GM15510 (cell line): Measurements from ENCODE around the gene MRPL24.

ENCODE experiments used
- POLR2A ChIP-seq: IDR thresholded peaks from 3 replicates; pipeline ENCODE4 v1.6.1; 2011; ENCODE audit warnings: borderline replicate concordance; ENCODE audit not compliant: insufficient read length; ENCODE audit errors: extremely low read depth

MRPL24 gene

DNA sequence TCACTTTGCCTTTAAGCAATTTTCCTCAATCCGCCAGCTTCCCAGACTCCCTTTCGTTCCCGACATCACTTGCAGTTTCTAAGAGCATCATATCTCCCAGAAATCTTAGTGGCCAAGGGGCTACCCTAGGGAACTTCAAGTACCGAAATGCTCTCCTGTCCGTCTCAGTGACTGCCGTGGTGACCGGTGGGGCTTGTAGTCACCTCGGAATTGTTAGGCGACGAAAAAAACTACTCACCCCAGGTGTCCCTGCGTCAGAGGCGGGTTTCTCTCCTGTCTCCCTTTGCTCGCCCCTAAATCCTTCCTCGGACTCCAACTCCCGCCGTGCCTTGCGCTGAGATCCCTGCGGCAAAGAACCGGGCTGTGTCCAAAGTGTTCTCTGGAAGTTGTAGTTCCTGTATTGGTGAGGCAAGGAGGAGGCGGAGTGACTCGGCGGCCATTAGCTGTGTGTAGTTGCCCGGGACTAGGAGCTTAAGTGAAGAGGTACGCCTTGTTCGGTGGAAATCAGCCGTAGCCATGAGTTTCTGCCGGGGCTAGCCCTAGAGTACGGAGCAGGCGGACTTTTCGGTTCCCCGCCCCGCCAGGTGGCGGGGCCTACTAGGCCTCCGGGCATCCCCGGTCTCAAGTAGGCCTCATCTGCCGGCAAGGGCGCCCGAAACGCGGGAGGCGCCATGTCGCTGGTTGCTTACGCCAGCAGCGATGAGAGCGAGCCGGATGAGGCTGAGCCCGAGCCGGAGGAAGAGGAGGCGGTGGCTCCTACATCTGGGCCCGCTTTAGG, 26.4 kb upstream of the MRPL24 start, which contains the start of gene PRCC:
PRCC (plus strand) TSS at position 435 of the 778 bp plus-strand sequence; CDS start at position 672, 237 bp downstream.
- peak; percentile 56 for TF ChIP-seq POLR2A

DNA sequence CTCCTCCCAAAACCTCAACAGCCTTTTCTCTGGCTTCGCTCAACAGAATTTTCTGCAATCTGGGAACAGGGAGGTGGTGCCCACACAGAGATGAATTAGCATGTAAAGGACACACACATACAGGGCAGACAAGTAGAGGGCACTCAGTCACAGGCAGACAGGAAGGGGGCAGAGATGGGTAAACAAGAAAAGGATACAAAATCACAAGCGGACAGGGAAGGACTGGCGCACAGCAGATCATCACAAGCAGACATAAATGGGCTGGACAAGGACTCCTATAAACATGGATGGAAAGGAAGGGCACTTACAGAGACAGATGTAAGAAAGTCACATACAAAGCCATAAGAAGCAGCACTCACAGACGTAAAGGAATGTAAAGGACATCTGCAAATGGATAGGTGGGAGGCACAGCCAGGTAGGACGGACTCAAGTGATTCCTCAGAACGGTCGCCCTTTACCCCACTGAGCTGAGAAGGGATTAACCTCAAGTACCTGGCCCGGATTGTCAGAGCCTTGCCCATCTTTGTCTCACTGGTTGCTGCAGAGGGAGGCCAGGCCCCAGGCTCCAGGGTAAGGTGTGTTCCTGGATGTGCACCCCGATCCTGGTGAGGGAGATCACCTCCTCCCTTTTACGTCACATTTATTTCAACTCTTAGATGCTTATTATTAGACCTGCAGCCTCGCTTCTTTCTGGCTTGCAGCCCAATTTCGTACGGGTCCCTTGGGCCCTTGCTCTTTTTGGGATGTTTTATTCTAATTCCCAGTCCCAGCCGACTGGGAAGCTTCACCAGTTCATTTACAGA, 25.6 kb upstream of the MRPL24 start:
- TF ChIP-seq POLR2A = peak; percentile 49

DNA sequence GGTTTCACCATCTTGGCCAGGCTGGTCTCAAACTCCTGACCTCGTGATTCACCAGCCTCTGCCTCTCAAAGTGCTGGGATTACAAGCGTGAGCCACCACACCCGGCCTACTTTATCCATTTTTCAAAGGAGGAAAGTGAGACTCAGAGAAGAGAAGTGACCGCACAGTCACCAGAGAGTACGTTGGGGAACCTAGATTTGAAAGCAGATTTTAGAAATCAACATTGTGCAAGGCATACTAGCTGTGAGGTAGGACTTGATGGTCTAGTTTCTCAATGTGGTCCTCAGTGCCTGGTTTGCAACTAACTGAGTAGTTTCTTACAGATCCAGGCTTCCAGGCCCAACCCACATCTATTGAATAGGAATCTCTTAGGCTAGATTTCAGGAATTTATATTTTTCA, 24.8 kb upstream of the MRPL24 start:
- no peak for TF ChIP-seq POLR2A

DNA sequence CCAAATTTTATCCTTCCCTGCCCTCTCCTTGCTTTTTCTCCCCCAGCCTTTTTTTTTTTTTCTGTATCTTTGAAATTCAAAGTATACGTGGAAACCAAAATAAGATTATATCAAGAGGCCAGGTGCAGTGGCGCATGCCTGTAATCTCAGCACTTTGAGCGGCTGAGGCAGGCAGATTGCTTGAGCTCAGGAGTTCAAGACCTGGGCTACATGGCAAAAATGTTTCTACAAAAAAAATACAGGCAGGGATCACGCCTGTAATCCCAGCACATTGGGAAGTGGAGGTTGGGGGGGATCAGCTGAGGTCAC, 19.9 kb upstream of the MRPL24 start:
- TF ChIP-seq POLR2A = no peak

DNA sequence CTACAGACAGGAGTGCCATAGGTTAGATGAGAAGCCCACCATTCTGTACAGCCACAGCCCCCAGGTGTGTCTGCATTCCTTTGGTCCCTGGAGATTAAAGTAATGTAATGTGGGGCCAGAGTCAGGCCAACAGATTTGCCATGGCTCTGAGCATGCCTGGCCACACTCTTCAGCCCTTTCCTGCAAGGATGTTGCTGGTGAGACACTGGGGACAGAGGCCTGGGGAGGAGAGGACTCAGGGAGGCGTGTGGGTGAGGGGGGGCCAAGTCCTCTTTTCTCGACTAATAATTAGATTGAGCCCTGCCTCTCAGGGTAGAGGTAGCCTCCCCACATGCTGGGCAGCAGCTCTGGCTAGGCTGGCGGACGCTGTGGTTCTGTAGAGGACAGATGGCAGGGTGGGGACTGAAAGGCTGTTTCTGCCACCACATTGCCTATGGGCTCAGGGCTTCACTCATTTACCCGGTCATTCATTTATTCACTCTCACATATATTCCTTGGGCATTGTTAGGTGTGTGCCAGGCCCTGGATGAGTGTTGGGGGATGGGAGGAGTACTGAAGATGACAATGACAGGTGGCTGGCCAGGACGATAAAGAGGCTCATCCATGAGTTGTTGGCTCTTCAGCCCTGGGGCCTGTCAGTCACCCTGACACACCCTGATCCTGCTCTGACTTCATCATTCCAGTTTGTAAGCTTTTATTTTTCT, 19.4 kb upstream of the MRPL24 start:
- no peak for TF ChIP-seq POLR2A

DNA sequence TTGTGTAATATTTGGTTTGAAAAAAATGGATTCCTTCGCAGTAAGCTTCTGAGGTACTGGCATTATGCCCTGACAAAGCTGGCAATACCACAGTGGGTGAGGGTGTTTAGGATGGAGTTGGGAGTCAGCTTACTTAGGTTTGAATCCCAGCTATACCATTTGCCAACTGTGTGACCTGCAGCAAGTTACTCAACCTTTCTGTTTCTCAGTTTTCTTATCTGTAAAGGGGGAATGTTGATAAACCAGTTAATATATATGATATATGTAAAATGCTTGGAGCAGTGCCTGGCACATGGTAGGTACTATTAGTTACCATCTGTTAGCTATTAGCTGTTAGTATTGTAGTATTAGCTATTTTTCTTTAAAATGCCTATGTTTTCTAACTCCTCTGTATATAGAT, 15.5 kb upstream of the MRPL24 start:
- no peak for TF ChIP-seq POLR2A

DNA sequence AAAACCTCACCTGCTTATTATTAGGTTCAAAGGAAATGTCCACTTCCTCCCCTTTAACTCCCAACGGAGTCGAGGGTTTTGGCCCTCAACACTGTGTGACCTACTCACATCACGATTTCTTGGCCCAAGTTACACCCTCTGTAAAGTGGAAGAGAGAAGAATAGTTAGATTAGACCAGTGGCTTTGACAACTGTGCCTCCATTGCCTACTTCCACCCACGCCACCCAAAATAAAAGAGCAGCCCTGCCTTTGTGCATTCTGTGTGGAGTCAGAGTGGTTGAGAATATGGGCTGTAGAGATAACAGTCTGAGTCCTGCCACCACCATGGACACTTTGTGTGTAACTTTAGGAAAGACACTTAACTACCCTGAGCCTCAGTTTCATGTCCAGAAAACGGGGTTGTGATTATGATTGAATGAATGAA, 14.7 kb upstream of the MRPL24 start:
- no peak for TF ChIP-seq POLR2A

DNA sequence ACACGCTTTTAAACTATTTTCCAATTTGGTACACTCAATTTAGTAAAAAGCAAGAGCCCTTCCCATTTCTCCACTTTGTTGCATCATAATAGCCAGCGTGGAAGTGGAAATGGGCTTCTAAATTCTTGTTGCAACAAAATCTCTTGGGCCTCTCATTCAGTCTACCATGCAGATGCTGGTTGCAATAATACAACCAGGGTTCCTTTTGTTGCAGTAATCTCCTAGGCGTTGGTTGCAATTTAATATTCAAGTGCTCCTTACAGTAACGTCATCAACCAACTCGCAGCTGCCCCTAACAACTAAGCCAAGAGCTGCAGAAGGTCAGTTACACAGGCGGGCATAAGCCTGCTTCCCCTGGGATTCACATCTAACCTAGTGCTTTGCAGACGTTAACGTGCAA, 13.3 kb upstream of the MRPL24 start:
- TF ChIP-seq POLR2A = no peak

DNA sequence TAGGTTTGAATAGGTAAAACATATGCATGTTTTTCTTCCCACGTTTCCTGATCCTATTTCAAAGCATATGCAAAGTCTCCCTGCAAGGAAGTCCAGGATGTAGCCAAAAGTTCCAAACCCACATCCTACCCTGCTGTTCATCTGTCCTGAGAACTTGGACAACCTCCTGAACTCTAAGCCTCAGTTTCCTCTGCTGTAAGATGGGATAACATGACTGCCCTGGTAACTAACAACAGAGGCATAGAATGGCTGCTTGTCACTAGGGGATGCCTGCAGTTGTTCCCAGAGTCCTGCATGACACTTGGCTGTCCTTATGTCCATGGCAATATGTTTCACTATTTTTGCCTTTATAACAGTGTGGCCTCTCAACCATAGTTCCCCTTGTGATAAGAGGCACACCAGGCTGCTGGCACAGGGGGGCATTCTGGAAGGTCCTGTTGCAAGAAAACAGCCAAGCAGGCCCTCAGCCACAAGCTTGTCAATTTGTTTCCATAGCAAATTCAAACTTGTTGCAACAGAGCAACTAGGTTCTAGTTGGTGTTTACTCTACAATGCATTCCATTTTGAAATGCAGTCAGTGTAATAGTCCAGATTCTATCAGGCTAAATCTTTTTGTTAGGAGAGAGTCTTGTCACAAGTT, 12.1 kb upstream of the MRPL24 start:
- TF ChIP-seq POLR2A = no peak

DNA sequence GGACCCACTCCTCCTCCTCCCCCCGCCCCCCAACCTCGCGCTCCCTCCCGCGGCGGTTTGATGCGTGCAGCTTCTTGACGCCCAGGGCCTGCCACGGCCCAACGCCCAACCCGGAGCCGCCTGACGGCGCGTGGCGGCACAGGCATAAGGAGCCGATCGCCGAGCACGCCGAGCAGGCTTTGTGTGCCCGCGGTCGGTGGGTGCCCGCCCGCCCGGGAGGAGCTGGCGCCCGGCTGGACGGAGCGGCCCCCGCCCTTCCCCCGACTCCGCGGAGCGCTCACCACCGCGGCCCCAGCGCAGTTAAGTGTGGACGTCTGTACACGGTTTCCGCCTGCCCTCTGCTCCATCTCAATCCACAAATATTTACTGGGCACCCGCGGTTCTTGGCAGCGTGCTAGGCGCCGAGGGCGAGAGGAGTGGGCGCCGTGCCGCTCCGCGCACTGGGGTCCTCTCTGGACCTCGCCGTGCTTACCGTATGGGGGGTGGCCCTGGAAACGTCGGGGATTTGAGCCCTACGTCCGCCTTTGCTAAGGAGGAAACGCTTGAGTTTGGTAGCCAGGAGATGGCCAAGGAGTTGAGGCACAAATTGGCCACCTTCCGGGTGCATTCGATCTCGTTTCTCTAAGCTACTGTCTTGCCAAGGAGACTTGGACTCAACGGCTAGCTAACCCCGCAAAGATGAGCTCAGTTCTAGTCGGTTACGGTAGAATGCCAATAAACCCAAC, 11.0 kb upstream of the MRPL24 start:
- peak; percentile 64 for TF ChIP-seq POLR2A

DNA sequence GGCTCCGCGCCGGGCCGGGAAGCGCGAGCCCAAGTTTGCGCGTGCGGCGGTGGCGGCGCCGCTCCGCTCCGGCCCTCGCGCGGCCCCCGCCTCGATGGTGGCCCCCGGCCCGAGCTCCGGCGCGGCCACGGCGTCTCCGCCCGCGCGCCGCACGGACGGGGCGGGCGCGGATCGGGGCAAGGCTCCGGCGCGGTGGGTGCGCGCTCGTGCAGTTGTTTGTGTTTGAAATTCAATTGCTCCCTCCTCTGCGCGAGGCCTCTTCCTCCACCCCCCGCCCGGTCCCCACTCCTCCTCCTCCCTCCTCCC, 10.5 kb upstream of the MRPL24 start, which contains the start of gene HDGF:
HDGF (minus strand) TSS at position 225 of the 306 bp plus-strand sequence. CDS start 246 bp downstream, outside the sequence.
- TF ChIP-seq POLR2A = peak; percentile 50

DNA sequence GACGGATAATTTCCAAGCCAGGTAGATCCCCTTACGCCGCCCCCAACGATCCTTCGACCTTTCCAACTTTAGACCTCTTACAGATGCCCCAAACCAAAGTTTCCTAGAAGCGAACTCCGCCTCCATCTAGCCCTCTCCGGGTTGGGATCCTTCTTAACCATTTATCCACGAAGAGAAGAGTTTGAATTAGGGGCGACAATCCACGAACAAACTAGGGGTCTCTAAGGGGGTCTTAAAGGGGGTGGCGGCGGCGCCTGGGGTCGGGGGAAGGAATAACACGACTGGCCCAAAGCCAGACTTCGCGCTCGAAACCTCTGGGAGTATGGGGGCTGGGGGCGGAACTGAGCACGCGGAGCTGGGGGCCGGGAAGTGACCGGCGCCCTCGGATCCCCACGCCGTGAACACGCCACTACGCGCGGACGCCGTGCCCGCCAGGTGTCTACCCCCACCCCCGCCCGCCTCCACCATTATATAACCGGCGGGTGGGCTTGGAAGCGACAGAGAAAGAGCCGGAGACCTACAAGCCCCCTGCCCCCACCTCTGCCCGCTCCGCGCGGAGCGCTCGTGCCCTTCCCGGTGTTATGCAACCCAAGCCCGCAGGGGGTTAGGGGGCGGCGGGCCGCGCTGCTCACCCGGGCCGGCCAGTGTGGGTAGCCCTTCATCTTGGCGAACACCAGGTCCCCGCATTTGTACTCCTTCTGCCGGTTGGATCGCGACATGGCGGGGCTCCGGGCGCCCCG, 10.0 kb upstream of the MRPL24 start:
- TF ChIP-seq POLR2A = peak; percentile 13

DNA sequence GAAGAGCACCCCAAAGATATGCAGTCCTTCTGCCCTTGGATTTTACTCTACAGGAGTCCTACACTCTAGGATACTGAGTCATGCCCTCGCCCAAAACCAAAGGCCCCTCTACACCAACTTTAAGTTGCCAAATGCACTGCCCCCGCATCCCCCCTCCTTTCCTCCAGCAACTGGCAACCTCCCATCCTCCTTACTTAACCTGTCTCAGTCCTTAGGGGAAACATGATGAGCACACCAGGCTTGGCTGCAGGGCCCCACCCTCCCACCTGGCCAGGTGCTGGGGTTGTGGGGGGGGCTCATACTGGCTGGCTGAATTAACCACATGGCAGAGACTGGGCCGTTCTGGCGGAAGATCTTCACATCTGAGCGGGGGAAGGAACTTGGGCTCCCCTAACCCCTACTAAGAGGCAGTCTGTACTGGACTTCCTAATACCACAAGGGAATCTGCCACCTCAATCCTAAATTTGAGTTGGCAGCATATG, 9.3 kb upstream of the MRPL24 start:
- TF ChIP-seq POLR2A = no peak
